Parathyroid adenoma (tissue), 2 donors: ENCODE data around the gene MED27.

Experiments
- H2AFZ ChIP-seq: fragments of 300-600 bp; sonication (generic); one replicate; pipeline ENCODE4 v1.7.0; 2017; ENCODE audit warnings: antibody characterized with exemption, mild to moderate bottlenecking
- H3K27ac ChIP-seq: fragments of 300-600 bp; sonication (generic); one replicate; pipeline ENCODE4 v1.7.0; 2017
- H3K27me3 ChIP-seq: fragments of 300-600 bp; sonication (generic); one replicate; pipeline ENCODE4 v1.7.0; 2017; ENCODE audit warnings: low read length; ENCODE audit not compliant: control insufficient read depth, insufficient read depth
- H3K36me3 ChIP-seq: fragments of 300-600 bp; sonication (generic); one replicate; pipeline ENCODE4 v1.7.0; 2017; ENCODE audit warnings: low read length; ENCODE audit not compliant: control insufficient read depth, insufficient read depth
- H3K4me1 ChIP-seq: fragments of 300-600 bp; sonication (generic); one replicate; pipeline ENCODE4 v1.7.0; 2017; ENCODE audit warnings: control low read depth
- H3K4me2 ChIP-seq: fragments of 300-600 bp; sonication (generic); one replicate; pipeline ENCODE4 v1.7.0; 2017; ENCODE audit warnings: low read length
- H3K4me3 ChIP-seq: fragments of 300-600 bp; sonication (generic); one replicate; pipeline ENCODE4 v1.7.0; 2017; ENCODE audit warnings: low read depth, low read length
- H3K79me2 ChIP-seq: fragments of 300-600 bp; sonication (generic); one replicate; pipeline ENCODE4 v1.7.0; 2017; ENCODE audit warnings: control low read depth
- H3K9ac ChIP-seq: fragments of 300-600 bp; sonication (generic); one replicate; pipeline ENCODE4 v1.7.0; 2017; ENCODE audit warnings: mild to moderate bottlenecking
- H3K9me3 ChIP-seq: fragments of 300-600 bp; sonication (generic); one replicate; pipeline ENCODE4 v1.7.0; 2017; ENCODE audit warnings: low read length; ENCODE audit not compliant: control insufficient read depth
- CTCF ChIP-seq: fragments of 300-600 bp; sonication (generic); IDR thresholded peaks from one replicate; pipeline ENCODE4 v1.7.0; 2017; ENCODE audit warnings: antibody characterized with exemption, mild to moderate bottlenecking
- donor health status: primary hyperparathyroidism.

MED27 gene

GRCh38 chr9:131854896-131855613 is 224.6 kb downstream of the MED27 start:
- TF ChIP-seq CTCF: no peak
- Histone ChIP-seq H3K4me3 (no peak overlapping the region), H3K36me3 (no peaks in the 10 kb centered on the region), H3K9me3 (no peaks in the 10 kb centered on the region), H3K4me2 (no peak overlapping the region), H3K79me2 (no peaks in the 10 kb centered on the region), H3K27ac (no peak overlapping the region), H3K9ac (no peak overlapping the region), H3K27me3 (no peaks in the 10 kb centered on the region), H2AFZ (no peak overlapping the region), H3K4me1 (no peaks in the 10 kb centered on the region)

GRCh38 chr9:131854334-131854733 is 225.3 kb downstream of the MED27 start:
- H3K4me3 ChIP-seq: no peak overlapping the region
- no peak for TF ChIP-seq CTCF
- H3K36me3 ChIP-seq: no peaks in the 10 kb centered on the region
- H3K4me2 ChIP-seq: no peak overlapping the region
- no peaks in the 10 kb centered on the region for H3K27me3 ChIP-seq
- no peaks in the 10 kb centered on the region for H3K4me1 ChIP-seq
- H3K9ac ChIP-seq: no peak overlapping the region
- H3K27ac ChIP-seq: no peak overlapping the region
- no peaks in the 10 kb centered on the region for H3K9me3 ChIP-seq
- no peaks in the 10 kb centered on the region for H3K79me2 ChIP-seq
- H2AFZ ChIP-seq: no peak overlapping the region

GRCh38 chr9:131853434-131853833 is 226.2 kb downstream of the MED27 start:
- H3K4me3 ChIP-seq: no peak overlapping the region
- H3K4me2 ChIP-seq: no peak overlapping the region
- no peak overlapping the region for H3K9ac ChIP-seq
- no peaks in the 10 kb centered on the region for H3K27me3 ChIP-seq
- no peaks in the 10 kb centered on the region for H3K36me3 ChIP-seq
- no peak overlapping the region for H2AFZ ChIP-seq
- no peaks in the 10 kb centered on the region for H3K4me1 ChIP-seq
- no peak for TF ChIP-seq CTCF
- no peaks in the 10 kb centered on the region for H3K79me2 ChIP-seq
- no peak overlapping the region for H3K27ac ChIP-seq
- H3K9me3 ChIP-seq: no peaks in the 10 kb centered on the region

GRCh38 chr9:131851414-131851813 is 228.3 kb downstream of the MED27 start:
- Histone ChIP-seq H3K4me1 (no peaks in the 10 kb centered on the region), H3K36me3 (no peaks in the 10 kb centered on the region), H3K79me2 (no peaks in the 10 kb centered on the region), H3K4me3 (no peak overlapping the region), H3K27me3 (no peaks in the 10 kb centered on the region), H3K9ac (no peak overlapping the region), H3K9me3 (no peaks in the 10 kb centered on the region), H3K27ac (no peak overlapping the region), H3K4me2 (no peak overlapping the region), H2AFZ (no peak overlapping the region)
- TF ChIP-seq CTCF: no peak

- H3K4me2 ChIP-seq: no peak overlapping the region
- H2AFZ ChIP-seq: no peak overlapping the region
- no peak overlapping the region for H3K9ac ChIP-seq
- H3K9me3 ChIP-seq: no peaks in the 10 kb centered on the region
- H3K27me3 ChIP-seq: no peaks in the 10 kb centered on the region
- H3K79me2 ChIP-seq: no peaks in the 10 kb centered on the region
- no peak overlapping the region for H3K4me3 ChIP-seq
- no peaks in the 10 kb centered on the region for H3K4me1 ChIP-seq
- no peak overlapping the region for H3K27ac ChIP-seq
- H3K36me3 ChIP-seq: no peaks in the 10 kb centered on the region
- TF ChIP-seq CTCF: no peak
Measured at GRCh38 chr9:131849391-131849790, 230.3 kb downstream of the MED27 start.
